GM12878 (cell line): ENCODE data around the gene HERPUD1. TPM values are rescaled to one million over a fixed set of nuclear protein-coding genes. Genes with fewer than 3 reads are reported as not detected.

Experiments
- ATAC-seq: fragments of 200-7000 bp; cut with Tn5 transposase; 3 replicates; pipeline ENCODE4 v1.9.1; 2020; ENCODE audit warnings: mild to moderate bottlenecking, moderate library complexity
- BruUV-seq: library from RNA; stranded (reverse); fragments of 400-500 nt; replicated peaks from 2 replicates; lab custom pipeline; 2021; lab: Mats Ljungman, UMichigan
- CTCF ChIA-PET: fragments of 300-600 bp; sonication (Branson Sonifier 250); formaldehyde crosslinking; extraction: SDS; loops from one replicate; lab custom pipeline; 2021; ENCODE audit warnings: inconsistent platforms; lab: Yijun Ruan, JAX
- POLR2A ChIA-PET: fragments of 350-600 bp; formaldehyde crosslinking; extraction: SDS; loops from one replicate; lab custom pipeline; 2021; ENCODE audit warnings: inconsistent platforms; lab: Charles Lee
- RAD21 ChIA-PET: fragments of 300-600 bp; sonication (Branson Sonifier 250); formaldehyde crosslinking; loops from one replicate; lab custom pipeline; 2023; ENCODE audit warnings: antibody characterized with exemption; ENCODE audit not compliant: unreplicated experiment; lab: Charles Lee
- SMC1A ChIA-PET: fragments of 300-600 bp; sonication (Branson Sonifier 250); formaldehyde crosslinking; loops from one replicate; lab custom pipeline; 2023; ENCODE audit not compliant: unreplicated experiment, uncharacterized antibody; lab: Charles Lee
- DNase-seq: peaks from one replicate; pipeline ENCODE4 v3.0.0-alpha.2; 2011; ENCODE audit warnings: low read depth, low spot score
- FAIRE-seq: peaks from 3 replicates; lab custom pipeline; 2011; peaks lifted over from hg19 to GRCh38; lab: Jason Lieb, UNC
- H2AFZ ChIP-seq: 2 replicates; pipeline ENCODE4 v1.6.0; 2011; ENCODE audit warnings: low read depth, low read length, control low read depth; ENCODE audit not compliant: control insufficient read depth
- H3K27ac ChIP-seq: 2 replicates; pipeline ENCODE4 v1.5.1; 2011; ENCODE audit warnings: control low read depth; ENCODE audit not compliant: control insufficient read depth, insufficient read depth
- H3K27me3 ChIP-seq, 2 experiments: replicated peaks in 1 of 2; 2 replicates each; pipeline versions ENCODE4 v1.6.0 to v1.6.1; 2011; ENCODE audit warnings: low read length in 1 of 2; ENCODE audit not compliant: control insufficient read depth in 2 of 2, insufficient read depth in 2 of 2
- H3K36me3 ChIP-seq, 2 experiments: 2 replicates each; pipeline ENCODE4 v1.5.1; 2011; ENCODE audit warnings: low read length in 1 of 2; ENCODE audit not compliant: control insufficient read depth in 2 of 2, insufficient read depth in 2 of 2
- H3K4me1 ChIP-seq: 2 replicates; pipeline ENCODE4 v1.6.1; 2011; ENCODE audit warnings: mild to moderate bottlenecking, low read length, moderate library complexity, mixed read lengths; ENCODE audit not compliant: control insufficient read depth, insufficient read depth
- H3K4me2 ChIP-seq: 2 replicates; pipeline ENCODE4 v1.6.0; 2011; ENCODE audit warnings: control low read depth; ENCODE audit not compliant: control insufficient read depth, insufficient read depth
- H3K4me3 ChIP-seq: fragments of 200-600 bp; sonication (generic); 2 replicates; pipeline ENCODE4 v1.5.1; 2016
- H3K79me2 ChIP-seq: 2 replicates; pipeline ENCODE4 v1.6.0; 2011; ENCODE audit warnings: low read length; ENCODE audit not compliant: control insufficient read depth, insufficient read depth
- H3K9ac ChIP-seq: 2 replicates; pipeline ENCODE4 v1.8.0; 2011; ENCODE audit warnings: low read length, control low read depth, mixed read lengths; ENCODE audit not compliant: control insufficient read depth, insufficient read depth
- H3K9me3 ChIP-seq: replicated peaks from 3 replicates; pipeline ENCODE4 v1.5.1; 2011; ENCODE audit warnings: mild to moderate bottlenecking, low read length; ENCODE audit not compliant: control insufficient read depth, insufficient read depth
- H4K20me1 ChIP-seq: 2 replicates; pipeline ENCODE4 v1.6.0; 2011; ENCODE audit not compliant: control insufficient read depth, insufficient read depth
- CBFB ChIP-seq: IDR thresholded peaks from 2 replicates; pipeline ENCODE4 v1.6.1; 2016; ENCODE audit warnings: antibody characterized with exemption, low read depth
- CEBPB ChIP-seq, 2 experiments: fragments of 150-350 bp in 1 of 2; IDR thresholded peaks; 2 replicates each; pipeline ENCODE4 v1.6.1; 2012 to 2014; ENCODE audit warnings: low read depth in 2 of 2, low read length in 2 of 2, borderline replicate concordance in 1 of 2, inconsistent platforms in 1 of 2
- E2F8 ChIP-seq: fragments of 450-650 bp; IDR thresholded peaks from 2 replicates; pipeline ENCODE4 v1.6.1; 2018; ENCODE audit warnings: mild to moderate bottlenecking, low read depth, moderate library complexity; ENCODE audit not compliant: partially characterized antibody
- EGR1 ChIP-seq, 2 experiments: IDR thresholded peaks; 1 replicate in 1 of 2; 2 replicates in 1 of 2; pipeline ENCODE4 v1.6.1; 2011 to 2012; ENCODE audit warnings: low read depth in 2 of 2, low read length in 2 of 2, borderline replicate concordance in 1 of 2, mild to moderate bottlenecking in 1 of 2, moderate library complexity in 1 of 2
- MYB ChIP-seq: fragments of 150-350 bp; IDR thresholded peaks from 2 replicates; pipeline ENCODE4 v1.6.1; 2014; ENCODE audit warnings: mild to moderate bottlenecking, low read depth, low read length, borderline replicate concordance
- NFYA ChIP-seq: IDR thresholded peaks from 2 replicates; pipeline ENCODE4 v1.6.1; 2011; ENCODE audit warnings: low read depth, mild to moderate bottlenecking, low read length, improper control_type of control experiment, borderline replicate concordance
- NR2F1 ChIP-seq: fragments of 450-650 bp; conservative IDR thresholded peaks from 2 replicates; pipeline ENCODE4 v1.6.1; 2017; ENCODE audit warnings: mild to moderate bottlenecking
- PAX8 ChIP-seq: fragments of 450-650 bp; IDR thresholded peaks from 2 replicates; pipeline ENCODE4 v1.6.1; 2017; ENCODE audit warnings: mild to moderate bottlenecking, moderate library complexity
- PML ChIP-seq: IDR thresholded peaks from 2 replicates; pipeline ENCODE4 v1.6.1; 2012; ENCODE audit warnings: low read length, inconsistent platforms
- SREBF2 ChIP-seq: IDR thresholded peaks from 2 replicates; pipeline ENCODE4 v1.6.1; 2012; ENCODE audit warnings: mild to moderate bottlenecking, low read length
- WGBS: methylation state at CpG from one replicate; pipeline ENCODE4 v1.1.6; 2016; ENCODE audit warnings: low lambda C conversion rate; ENCODE audit not compliant: insufficient replicate concordance, insufficient coverage; ENCODE audit errors: missing lambda C conversion rate; 5-methylcytosine and 5-hydroxymethylcytosine counted together
- in situ Hi-C: fragments of 300-500 bp; cut with MboI; formaldehyde crosslinking; loops from 9 replicates; pipeline ENCODE4 v1.14.3; 2018; ENCODE audit warnings: mixed read lengths
- intact Hi-C: fragments of 100-400 bp; cut with micrococcal nuclease; formaldehyde crosslinking; loops from one replicate; pipeline ENCODE4 v1.14.2; 2022; ENCODE audit not compliant: unreplicated experiment
- polyA plus RNA-seq, 11 experiments: library from polyadenylated mRNA; depleted of rRNA in 4 of 11; unstranded in 6 of 11; stranded (reverse) in 5 of 11; fragments of >200 nt; fragmentation: Nextera tagmentation in 4 of 11; fragmentation: Illumina TruSeq in 1 of 11; extraction: Ambion mirVana in 4 of 11; extraction: Trizol in 1 of 11; gene quantifications; 1 replicate in 1 of 11; 2 replicates in 10 of 11; pipeline versions ENCODE4 v1.2.1 to v1.2.3, GENCODE V29; 2011 to 2016; ENCODE audit warnings: inconsistent platforms in 2 of 11, missing spikeins in 2 of 11, low read depth in 1 of 11
- total RNA-seq, 4 experiments: library from RNA; depleted of rRNA in 3 of 4; stranded (reverse); fragments of >200 nt in 3 of 4; fragmentation: Illumina TruSeq in 1 of 4; extraction: Trizol in 1 of 4; gene quantifications; 2 replicates each; pipeline versions ENCODE4 v1.2.1 to v1.2.3, GENCODE V29; 2013 to 2021
- TF ChIP-seq, protein P1 (sequence below): fragments of 150-350 bp; IDR thresholded peaks from 2 replicates; pipeline ENCODE4 v1.6.1; 2014; ENCODE audit warnings: mild to moderate bottlenecking, low read depth, low read length
- TF ChIP-seq, protein P2 (sequence below): fragments of 450-650 bp; formaldehyde crosslinking; IDR thresholded peaks from 2 replicates; pipeline ENCODE4 v1.4.0; 2022; ENCODE audit warnings: mild to moderate bottlenecking, moderate library complexity

Gene HERPUD1
- total and polyA plus RNA-seq, 10 of the 15 experiments (the other 5 are each of a cell fraction or from before 2014, with no cell fraction given): 32.6 to 212 (median 122) TPM

DNA sequence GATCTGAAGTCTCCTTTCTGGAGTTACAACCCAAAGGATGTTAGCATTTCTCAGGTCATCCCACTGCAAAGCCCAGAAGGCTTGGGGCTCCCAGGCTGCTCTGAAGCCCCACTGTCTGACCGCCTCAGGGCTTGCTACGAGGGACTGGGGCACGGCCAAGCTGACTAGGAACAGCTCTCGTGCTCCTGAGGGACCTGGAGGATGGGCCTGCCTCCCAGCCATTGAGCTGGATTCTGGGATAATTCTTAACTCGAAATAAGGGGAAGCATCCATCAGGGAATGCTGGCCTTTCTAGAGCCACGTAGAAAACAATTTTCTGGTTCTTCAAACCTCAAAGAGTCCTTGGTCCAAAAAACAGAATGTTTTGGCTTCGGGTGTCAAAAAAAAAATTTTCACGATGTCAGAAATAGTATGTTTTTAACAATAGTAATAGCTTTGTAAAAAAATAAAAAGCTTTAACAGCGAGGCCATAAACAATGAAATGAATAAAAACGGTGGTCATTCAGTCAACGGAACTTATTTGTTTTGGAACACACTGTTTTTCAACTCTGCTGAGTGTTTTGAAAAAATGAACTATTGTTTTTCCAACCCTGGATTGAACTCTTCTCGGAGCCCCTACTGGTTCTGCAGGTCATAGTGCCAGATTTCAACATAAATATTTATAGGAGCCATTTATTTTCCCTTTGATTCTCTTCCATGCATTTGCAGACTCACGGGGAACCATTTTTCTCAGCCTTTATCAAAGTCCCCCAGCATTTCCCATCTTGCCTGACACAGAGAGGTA lies 16.4 kb upstream of the HERPUD1 start:
- ChIA-PET SMC1A (interaction anchor here (0.7 to 6.4 kb wide), 8 partner anchors 12 to 55 kb away, joined by 3 to 52 read pairs (median 4); partner anchors contain the start of gene HERPUD1), RAD21 (interaction anchor here (0.9 to 4.6 kb wide), 9 partner anchors 15 to 126 kb away, joined by 3 to 34 read pairs (median 3); partner anchors contain the start of gene HERPUD1), POLR2A (interaction anchor here (1.5 to 13.8 kb wide), 2 partner anchors 20 to 55 kb away, joined by 3 to 306 read pairs; partner anchors contain the start of gene HERPUD1), CTCF (interaction anchor here (0.7 to 1.9 kb wide), 3 partner anchors 26 to 29 kb away, joined by 3 to 7 read pairs (median 3); no protein-coding TSS in a partner anchor)
- no peak for ATAC-seq
- H3K4me1 ChIP-seq: peaks cover 61% of the 10 kb centered on the region
- no peak overlapping the region for H3K27ac ChIP-seq
- no peaks in the 10 kb centered on the region; the same call in 2 of the 3 replicates for H3K9me3 ChIP-seq
- no peaks in the 10 kb centered on the region for H4K20me1 ChIP-seq
- FAIRE-seq: no peak
- H3K79me2 ChIP-seq: no peaks in the 10 kb centered on the region
- H3K27me3 ChIP-seq: no peaks in the 10 kb centered on the region
- no peak overlapping the region for H3K4me2 ChIP-seq
- in situ Hi-C loops: no loop called here
- DNase-seq: no peak
- no peak overlapping the region for H3K9ac ChIP-seq
- no peak overlapping the region for H3K4me3 ChIP-seq
- no peak overlapping the region for H2AFZ ChIP-seq
- H3K36me3 ChIP-seq: no peaks in the 10 kb centered on the region
- intact Hi-C loops: no loop called here
- WGBS: 83% methylated on average over 13 of the region's 13 CpGs
- BruUV-seq: no TSS peak
- TF ChIP-seq EGR1 (IDR thresholded peaks at IDR 0.05; ENCODE audit: borderline replicate concordance in 1 of 2, low read depth in 2 of 2, low read length in 2 of 2): no peak
- no peak for TF ChIP-seq PML
- no peak for TF ChIP-seq CEBPB (IDR thresholded peaks at IDR 0.05; ENCODE audit: borderline replicate concordance in 1 of 2, low read depth in 2 of 2, low read length in 2 of 2)
- TF ChIP-seq, protein P1, sequence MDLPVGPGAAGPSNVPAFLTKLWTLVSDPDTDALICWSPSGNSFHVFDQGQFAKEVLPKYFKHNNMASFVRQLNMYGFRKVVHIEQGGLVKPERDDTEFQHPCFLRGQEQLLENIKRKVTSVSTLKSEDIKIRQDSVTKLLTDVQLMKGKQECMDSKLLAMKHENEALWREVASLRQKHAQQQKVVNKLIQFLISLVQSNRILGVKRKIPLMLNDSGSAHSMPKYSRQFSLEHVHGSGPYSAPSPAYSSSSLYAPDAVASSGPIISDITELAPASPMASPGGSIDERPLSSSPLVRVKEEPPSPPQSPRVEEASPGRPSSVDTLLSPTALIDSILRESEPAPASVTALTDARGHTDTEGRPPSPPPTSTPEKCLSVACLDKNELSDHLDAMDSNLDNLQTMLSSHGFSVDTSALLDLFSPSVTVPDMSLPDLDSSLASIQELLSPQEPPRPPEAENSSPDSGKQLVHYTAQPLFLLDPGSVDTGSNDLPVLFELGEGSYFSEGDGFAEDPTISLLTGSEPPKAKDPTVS: no peak
- no peak for TF ChIP-seq CBFB
- TF ChIP-seq NFYA: no peak
- no peak for TF ChIP-seq MYB
- TF ChIP-seq PAX8: no peak
- TF ChIP-seq, protein P2, sequence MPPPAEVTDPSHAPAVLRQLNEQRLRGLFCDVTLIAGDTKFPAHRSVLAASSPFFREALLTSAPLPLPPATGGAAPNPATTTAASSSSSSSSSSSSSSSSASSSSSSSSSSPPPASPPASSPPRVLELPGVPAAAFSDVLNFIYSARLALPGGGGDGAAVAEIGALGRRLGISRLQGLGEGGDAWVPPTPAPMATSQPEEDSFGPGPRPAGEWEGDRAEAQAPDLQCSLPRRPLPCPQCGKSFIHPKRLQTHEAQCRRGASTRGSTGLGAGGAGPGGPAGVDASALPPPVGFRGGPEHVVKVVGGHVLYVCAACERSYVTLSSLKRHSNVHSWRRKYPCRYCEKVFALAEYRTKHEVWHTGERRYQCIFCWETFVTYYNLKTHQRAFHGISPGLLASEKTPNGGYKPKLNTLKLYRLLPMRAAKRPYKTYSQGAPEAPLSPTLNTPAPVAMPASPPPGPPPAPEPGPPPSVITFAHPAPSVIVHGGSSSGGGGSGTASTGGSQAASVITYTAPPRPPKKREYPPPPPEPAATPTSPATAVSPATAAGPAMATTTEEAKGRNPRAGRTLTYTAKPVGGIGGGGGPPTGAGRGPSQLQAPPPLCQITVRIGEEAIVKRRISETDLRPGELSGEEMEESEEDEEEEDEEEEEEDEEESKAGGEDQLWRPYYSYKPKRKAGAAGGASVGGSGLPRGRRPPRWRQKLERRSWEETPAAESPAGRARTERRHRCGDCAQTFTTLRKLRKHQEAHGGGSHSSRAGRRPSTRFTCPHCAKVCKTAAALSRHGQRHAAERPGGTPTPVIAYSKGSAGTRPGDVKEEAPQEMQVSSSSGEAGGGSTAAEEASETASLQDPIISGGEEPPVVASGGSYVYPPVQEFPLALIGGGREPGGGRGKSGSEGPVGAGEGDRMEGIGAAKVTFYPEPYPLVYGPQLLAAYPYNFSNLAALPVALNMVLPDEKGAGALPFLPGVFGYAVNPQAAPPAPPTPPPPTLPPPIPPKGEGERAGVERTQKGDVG: no peak
- no peak for TF ChIP-seq E2F8
- no peak for TF ChIP-seq NR2F1
- TF ChIP-seq SREBF2: no peak
